GM19455 (cell line): ENCODE data around the gene MYL7.
"Not testable (repeated sequence)": the region's sequence is repeated elsewhere in the genome, so short reads cannot be mapped to it uniquely, and the experiment has no call there.

Experiments
- ATAC-seq: cut with Tn5 transposase; IDR thresholded peaks from one replicate; pipeline ENCODE4 v1.9.1; 2021; ENCODE audit not compliant: unreplicated experiment

MYL7 gene

GRCh38 chr7:44133295-44133694 lies 7.8 kb downstream of the MYL7 start:
- no peak for ATAC-seq

GRCh38 chr7:44132039-44132438 lies 9.1 kb downstream of the MYL7 start:
- ATAC-seq, result no peak

GRCh38 chr7:44131173-44132029 lies 9.7 kb downstream of the MYL7 start:
- ATAC-seq, result no peak

- no peak for ATAC-seq
These were observed 12.2 kb downstream of the MYL7 start for GRCh38 chr7:44128721-44129582.

- no peak for ATAC-seq
These were observed 14.0 kb downstream of the MYL7 start for GRCh38 chr7:44127161-44127560.

GRCh38 chr7:44126574-44126973 lies 14.6 kb downstream of the MYL7 start:
- not testable (repeated sequence) for ATAC-seq

GRCh38 chr7:44124822-44125202 lies 16.3 kb downstream of the MYL7 start:
- ATAC-seq, result no peak

GRCh38 chr7:44123190-44124003 lies 17.7 kb downstream of the MYL7 start, which contains the start of gene POLD2:
Gene POLD2 (minus strand): TSS chr7:44123548. CDS start chr7:44122053, 1,495 bp downstream.
- peak; percentile 99 for ATAC-seq

- no peak for ATAC-seq
These were observed 18.6 kb downstream of the MYL7 start for GRCh38 chr7:44122529-44122928.

GRCh38 chr7:44121761-44122420 lies 19.2 kb downstream of the MYL7 start:
- no peak for ATAC-seq

GRCh38 chr7:44120395-44120794 lies 20.7 kb downstream of the MYL7 start:
- no peak for ATAC-seq

GRCh38 chr7:44119829-44120380 lies 21.2 kb downstream of the MYL7 start:
- no peak for ATAC-seq

GRCh38 chr7:44117801-44118429 lies 23.2 kb downstream of the MYL7 start:
- no peak for ATAC-seq

- ATAC-seq, result no peak
These were observed 24.1 kb downstream of the MYL7 start for GRCh38 chr7:44116789-44117666.

GRCh38 chr7:44116087-44116788 lies 24.9 kb downstream of the MYL7 start:
- ATAC-seq, result no peak

GRCh38 chr7:44114586-44115310 lies 26.4 kb downstream of the MYL7 start:
- ATAC-seq, result no peak

- no peak for ATAC-seq
These were observed 27.3 kb downstream of the MYL7 start for GRCh38 chr7:44113764-44114354.
